ENCODE measurements around the gene PLEKHA8. TPM values are rescaled to one million over a fixed set of nuclear protein-coding genes. Genes with fewer than 3 reads are reported as not detected.
"Not testable (repeated sequence)": the region's sequence is repeated elsewhere in the genome, so short reads cannot be mapped to it uniquely, and the experiment has no call there.

The PLEKHA8 gene
- total RNA-seq, 1 experiment from 2014 or later, result 23.0 TPM

GRCh38 chr7:30093420-30093952 is 65.3 kb downstream of the PLEKHA8 start:
- H3K27me3 ChIP-seq (ENCODE audit: insufficient read depth, low read depth), result no peaks in the 10 kb centered on the region
- TF ChIP-seq CTCF (conservative IDR thresholded peaks at IDR 0.05) (no peak), EZH2 (IDR thresholded peaks at IDR 0.05; ENCODE audit: low read depth) (no peak)
- no peaks in the 10 kb centered on the region for H3K79me2 ChIP-seq (ENCODE audit: low read depth)
- H3K4me3 ChIP-seq, result no peak overlapping the region
- BruUV-seq (replicated peaks), result no TSS peak
- H3K9me2 ChIP-seq (ENCODE audit: insufficient read depth), result no peaks in the 10 kb centered on the region
- H3F3A ChIP-seq (ENCODE audit: insufficient read depth, low read depth), result no peaks in the 10 kb centered on the region
- no peak overlapping the region for H3K4me2 ChIP-seq
- DNase-seq, result no peak
- intact Hi-C loops (cut with micrococcal nuclease; ENCODE audit: unreplicated experiment), result no loop called here
- no peaks in the 10 kb centered on the region for H4K20me1 ChIP-seq (ENCODE audit: insufficient read depth)
- no peak overlapping the region for H3K27ac ChIP-seq
- peaks cover 16% of the 10 kb centered on the region for H3K4me1 ChIP-seq (replicated peaks; ENCODE audit: insufficient read depth)
- no peaks in the 10 kb centered on the region for H3K9me3 ChIP-seq (ENCODE audit: insufficient read depth, low read depth)
- ChIA-PET CTCF (no interaction called here), POLR2A (ENCODE audit: unreplicated experiment) (interaction anchor here (0.5 kb wide), 1 partner anchor 224 kb away, joined by 6 read pairs; no protein-coding TSS in a partner anchor)
- no peaks in the 10 kb centered on the region for H3K36me3 ChIP-seq (ENCODE audit: low read depth)
- no peak overlapping the region for H2AFZ ChIP-seq

- intact Hi-C loops (cut with micrococcal nuclease; ENCODE audit: unreplicated experiment); H3F3A ChIP-seq (ENCODE audit: insufficient read depth, low read depth); H4K20me1 ChIP-seq (ENCODE audit: insufficient read depth); H3K9me2 ChIP-seq (ENCODE audit: insufficient read depth); DNase-seq; H3K4me3 ChIP-seq; BruUV-seq (replicated peaks); CTCF ChIA-PET; POLR2A ChIA-PET (ENCODE audit: unreplicated experiment); H3K27ac ChIP-seq; H3K9me3 ChIP-seq (ENCODE audit: insufficient read depth, low read depth); H3K27me3 ChIP-seq (ENCODE audit: insufficient read depth, low read depth); H3K36me3 ChIP-seq (ENCODE audit: low read depth); H2AFZ ChIP-seq; H3K4me2 ChIP-seq; H3K79me2 ChIP-seq (ENCODE audit: low read depth); H3K4me1 ChIP-seq (replicated peaks; ENCODE audit: insufficient read depth): not testable (repeated sequence)
Measured at GRCh38 chr7:30098599-30098998, 70.4 kb downstream of the PLEKHA8 start.

- Histone ChIP-seq H3K4me2 (no peak overlapping the region), H3K4me1 (replicated peaks; ENCODE audit: insufficient read depth) (no peaks in the 10 kb centered on the region), H3K27me3 (ENCODE audit: insufficient read depth, low read depth) (no peaks in the 10 kb centered on the region), H3K4me3 (no peak overlapping the region), H3F3A (ENCODE audit: insufficient read depth, low read depth) (no peaks in the 10 kb centered on the region), H3K79me2 (ENCODE audit: low read depth) (no peaks in the 10 kb centered on the region), H3K36me3 (ENCODE audit: low read depth) (no peaks in the 10 kb centered on the region), H3K27ac (no peak overlapping the region), H3K9me2 (ENCODE audit: insufficient read depth) (no peaks in the 10 kb centered on the region), H3K9me3 (ENCODE audit: insufficient read depth, low read depth) (no peaks in the 10 kb centered on the region), H4K20me1 (ENCODE audit: insufficient read depth) (no peaks in the 10 kb centered on the region), H2AFZ (no peak overlapping the region)
- intact Hi-C loops (cut with micrococcal nuclease; ENCODE audit: unreplicated experiment), result no loop called here
- no TSS peak for BruUV-seq (replicated peaks)
- CTCF ChIA-PET, result no interaction called here
- no peak for DNase-seq
- POLR2A ChIA-PET (ENCODE audit: unreplicated experiment), result interaction anchor here (0.6 kb wide), 1 partner anchor 31 kb away, joined by 3 read pairs; no protein-coding TSS in a partner anchor
- TF ChIP-seq EZH2 (IDR thresholded peaks at IDR 0.05; ENCODE audit: low read depth) (no peak), CTCF (conservative IDR thresholded peaks at IDR 0.05) (no peak)
Measured at GRCh38 chr7:30102281-30102680, 74.1 kb downstream of the PLEKHA8 start.

GRCh38 chr7:30104157-30104556 is 75.9 kb downstream of the PLEKHA8 start:
- Histone ChIP-seq H3K79me2 (ENCODE audit: low read depth) (no peaks in the 10 kb centered on the region), H3F3A (ENCODE audit: insufficient read depth, low read depth) (no peaks in the 10 kb centered on the region), H2AFZ (no peak overlapping the region), H3K27me3 (ENCODE audit: insufficient read depth, low read depth) (no peaks in the 10 kb centered on the region), H3K9me3 (ENCODE audit: insufficient read depth, low read depth) (no peaks in the 10 kb centered on the region), H3K4me3 (no peak overlapping the region), H3K4me2 (no peak overlapping the region), H3K9me2 (ENCODE audit: insufficient read depth) (peaks cover 5% of the 10 kb centered on the region), H3K36me3 (ENCODE audit: low read depth) (no peaks in the 10 kb centered on the region), H4K20me1 (ENCODE audit: insufficient read depth) (no peaks in the 10 kb centered on the region), H3K27ac (no peak overlapping the region), H3K4me1 (replicated peaks; ENCODE audit: insufficient read depth) (no peaks in the 10 kb centered on the region)
- intact Hi-C loops (cut with micrococcal nuclease; ENCODE audit: unreplicated experiment), result no loop called here
- POLR2A ChIA-PET (ENCODE audit: unreplicated experiment), result no interaction called here
- TF ChIP-seq CTCF (conservative IDR thresholded peaks at IDR 0.05) (no peak), EZH2 (IDR thresholded peaks at IDR 0.05; ENCODE audit: low read depth) (no peak)
- CTCF ChIA-PET, result no interaction called here
- BruUV-seq (replicated peaks), result no TSS peak
- no peak for DNase-seq

Data from PC-9 (cell line).